CD14-positive monocyte (primary cell): ENCODE results near the gene RBM45. TPM values are rescaled to one million over a fixed set of nuclear protein-coding genes. Genes with fewer than 3 reads are reported as not detected.

Source experiments
- DNase-seq, 3 donors: peaks; one replicate each; pipeline ENCODE4 v3.0.0-alpha.2; 2011 to 2022
- H2AFZ ChIP-seq: 2 replicates; pipeline ENCODE4 v1.6.0; 2012; ENCODE audit warnings: mild to moderate bottlenecking, low read depth, low read length, inconsistent platforms; ENCODE audit not compliant: insufficient read depth, poor library complexity, severe bottlenecking
- H3K27ac ChIP-seq, 2 donors: 1 replicate in 1 of 2; 2 replicates in 1 of 2; pipeline ENCODE4 v1.5.1; 2012 to 2013; ENCODE audit warnings: low read length in 2 of 2, control low read depth in 1 of 2, inconsistent platforms in 1 of 2, low read depth in 1 of 2, mild to moderate bottlenecking in 1 of 2
- H3K27me3 ChIP-seq, 2 donors: one replicate each; pipeline versions ENCODE4 v1.6.0 to v1.6.1; 2011 to 2013; ENCODE audit warnings: low read length in 2 of 2; ENCODE audit not compliant: control insufficient read depth in 2 of 2, insufficient read depth in 2 of 2
- H3K36me3 ChIP-seq, 2 donors: replicated peaks in 1 of 2; 1 replicate in 1 of 2; 2 replicates in 1 of 2; pipeline versions ENCODE4 v1.5.1 to v1.6.1; 2012 to 2013; ENCODE audit warnings: low read length in 2 of 2, control low read depth in 1 of 2, inconsistent platforms in 1 of 2, mild to moderate bottlenecking in 1 of 2; ENCODE audit not compliant: insufficient read depth in 2 of 2, control insufficient read depth in 1 of 2
- H3K4me1 ChIP-seq, 2 donors: 1 replicate in 1 of 2; 2 replicates in 1 of 2; pipeline versions ENCODE4 v1.5.1 to v1.6.1; 2012 to 2013; ENCODE audit warnings: low read length in 2 of 2, control low read depth in 1 of 2, inconsistent platforms in 1 of 2, mild to moderate bottlenecking in 1 of 2, moderate library complexity in 1 of 2; ENCODE audit not compliant: insufficient read depth in 2 of 2, control insufficient read depth in 1 of 2
- H3K4me2 ChIP-seq: replicated peaks from 2 replicates; pipeline ENCODE3; 2012; ENCODE audit warnings: low read length, moderate library complexity, mild to moderate bottlenecking; ENCODE audit not compliant: poor library complexity, severe bottlenecking; ENCODE audit errors: extremely low read depth
- H3K4me3 ChIP-seq, 3 experiments: fragments of 200-600 bp in 1 of 3; sonication (generic) in 1 of 3; replicated peaks in 1 of 3; 1 replicate in 2 of 3; 2 replicates in 1 of 3; pipeline ENCODE4 v1.5.1; 2011 to 2013; ENCODE audit warnings: low read length in 3 of 3, mild to moderate bottlenecking in 3 of 3, control low read depth in 2 of 3, low read depth in 2 of 3, inconsistent platforms in 1 of 3, moderate library complexity in 1 of 3
- H3K79me2 ChIP-seq: 2 replicates; pipeline ENCODE4 v1.6.0; 2012; ENCODE audit warnings: mild to moderate bottlenecking, control low read depth, inconsistent platforms, low read length, moderate library complexity; ENCODE audit not compliant: insufficient read depth
- H3K9ac ChIP-seq: 2 replicates; pipeline ENCODE4 v1.6.0; 2017; ENCODE audit warnings: low read length, mild to moderate bottlenecking; ENCODE audit not compliant: insufficient read depth, poor library complexity, severe bottlenecking
- H3K9me3 ChIP-seq, 2 donors: replicated peaks in 1 of 2; 1 replicate in 1 of 2; 2 replicates in 1 of 2; pipeline versions ENCODE4 v1.5.1 to v1.6.1; 2012 to 2013; ENCODE audit warnings: low read length in 2 of 2, control low read depth in 1 of 2; ENCODE audit not compliant: control insufficient read depth in 1 of 2, insufficient read depth in 1 of 2
- H4K20me1 ChIP-seq: 2 replicates; pipeline ENCODE4 v1.6.0; 2012; ENCODE audit warnings: mild to moderate bottlenecking, low read length, control low read depth, moderate library complexity; ENCODE audit not compliant: insufficient read depth
- H3K27ac Mint-ChIP-seq, 7 donors: one replicate each; pipeline ENCODE4 v1.8.0; 2020; ENCODE audit warnings: mild to moderate bottlenecking in 7 of 7, mixed read lengths in 7 of 7, moderate library complexity in 6 of 7, inconsistent platforms in 2 of 7
- H3K27me3 Mint-ChIP-seq, 3 donors: one replicate each; pipeline ENCODE4 v1.8.0; 2021 to 2022; ENCODE audit warnings: low read depth in 3 of 3, mild to moderate bottlenecking in 3 of 3, mixed read lengths in 3 of 3, moderate library complexity in 3 of 3, inconsistent platforms in 1 of 3
- H3K36me3 Mint-ChIP-seq, 2 donors: one replicate each; pipeline ENCODE4 v1.8.0; 2020; ENCODE audit warnings: mixed read lengths in 2 of 2, inconsistent platforms in 1 of 2, mild to moderate bottlenecking in 1 of 2
- H3K4me1 Mint-ChIP-seq: one replicate; pipeline ENCODE4 v1.8.0; 2020; ENCODE audit warnings: mild to moderate bottlenecking, mixed read lengths
- H3K4me3 Mint-ChIP-seq, 2 donors: one replicate each; pipeline ENCODE4 v1.8.0; 2020; ENCODE audit warnings: mild to moderate bottlenecking in 2 of 2, mixed read lengths in 2 of 2, moderate library complexity in 1 of 2
- H3K9me3 Mint-ChIP-seq, 7 donors: one replicate each; pipeline ENCODE4 v1.8.0; 2020 to 2022; ENCODE audit warnings: mixed read lengths in 7 of 7, mild to moderate bottlenecking in 6 of 7, moderate library complexity in 6 of 7, inconsistent platforms in 2 of 7
- CTCF ChIP-seq: fragments of 200-600 bp; IDR thresholded peaks from one replicate; pipeline ENCODE4 v1.8.0; 2022; ENCODE audit warnings: antibody characterized with exemption, mild to moderate bottlenecking
- WGBS: methylation state at CpG from one replicate; pipeline ENCODE4 v1.1.5; 2013; ENCODE audit warnings: missing lambda C conversion rate; ENCODE audit not compliant: insufficient coverage; 5-methylcytosine and 5-hydroxymethylcytosine counted together
- intact Hi-C, 2 donors: fragments of 100-400 bp; cut with micrococcal nuclease; formaldehyde crosslinking; loops; one replicate each; pipeline versions ENCODE4 v1.15.0 to v1.15.1; 2023
- polyA plus RNA-seq, 3 donors: library from polyadenylated mRNA; depleted of rRNA in 1 of 3; unstranded in 2 of 3; stranded (reverse) in 1 of 3; fragments of 300-500 nt in 2 of 3; fragments of >200 nt in 1 of 3; fragmentation: Illumina TruSeq in 2 of 3; gene quantifications; 1 replicate in 2 of 3; 2 replicates in 1 of 3; pipeline ENCODE4 v1.2.3, GENCODE V29; 2012 to 2021

RBM45 gene
- polyA plus RNA-seq, 3 donors: 5.7 to 6.6 (median 5.9) TPM

DNA sequence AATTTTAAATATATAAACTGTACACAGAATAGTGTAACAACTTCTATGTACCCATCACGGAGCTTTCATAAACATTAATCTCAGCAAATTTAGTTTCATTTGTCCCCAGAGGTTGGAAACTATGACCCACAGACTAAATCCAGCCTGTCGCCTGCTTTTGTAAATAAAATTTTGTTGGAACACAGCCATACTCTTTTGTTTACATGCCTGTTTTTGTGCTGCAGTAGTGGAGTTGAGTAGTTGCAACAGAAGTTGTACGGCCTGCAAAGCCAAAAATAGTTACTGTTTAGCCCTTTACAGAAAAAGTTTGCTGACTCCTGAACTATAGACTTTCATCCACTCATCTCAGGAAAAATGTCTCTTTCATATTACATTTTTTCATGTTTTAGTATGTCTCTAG, 39.8 kb downstream of the RBM45 start:
- WGBS: no CpG with 5 or more reads among the region's 3 CpGs
- Mint-ChIP-seq H3K27me3 (no peaks in the 10 kb centered on the region), H3K27ac (no peak overlapping the region), H3K36me3 (no peaks in the 10 kb centered on the region), H3K9me3 (peaks cover 2 to 18% (median 8%) of the 10 kb centered on the region in 7 donors), H3K4me3 (no peak overlapping the region), H3K4me1 (no peaks in the 10 kb centered on the region)
- Histone ChIP-seq H3K27ac (no peak overlapping the region), H3K36me3 (no peaks in the 10 kb centered on the region), H3K4me3 (no peak overlapping the region), H3K79me2 (no peaks in the 10 kb centered on the region), H3K27me3 (no peaks in the 10 kb centered on the region), H3K4me2 (no peak overlapping the region), H3K4me1 (no peaks in the 10 kb centered on the region), H3K9ac (no peak overlapping the region), H4K20me1 (no peaks in the 10 kb centered on the region), H3K9me3 (peaks cover 0 to 6% of the 10 kb centered on the region in 2 donors), H2AFZ (no peak overlapping the region)
- TF ChIP-seq CTCF: no peak
- intact Hi-C loops: no loop called here
- DNase-seq: no peak

DNA sequence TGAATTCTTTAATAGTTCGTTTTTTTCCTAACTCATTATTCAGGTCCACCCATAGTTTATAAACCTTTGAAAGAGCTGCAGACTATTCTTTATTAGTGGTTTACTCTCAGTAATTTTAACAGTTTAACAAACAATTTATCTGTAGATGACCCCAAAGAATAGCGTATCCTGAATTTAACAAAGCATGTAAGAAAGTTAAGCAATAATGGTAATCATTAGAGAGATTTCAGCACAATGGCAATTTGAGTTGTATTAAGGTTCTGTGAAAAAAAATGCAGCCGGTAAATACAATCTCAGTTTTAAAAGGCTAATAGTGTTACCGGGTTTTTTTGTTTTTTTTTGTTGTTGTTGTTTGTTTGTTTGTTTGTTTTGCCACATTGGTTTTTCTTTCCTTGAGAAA, 40.3 kb downstream of the RBM45 start:
- H3K4me1 ChIP-seq: no peaks in the 10 kb centered on the region
- intact Hi-C loops: no loop called here
- H3K27ac ChIP-seq: no peak overlapping the region
- TF ChIP-seq CTCF: no peak
- peaks cover 0 to 6% of the 10 kb centered on the region in 2 donors for H3K9me3 ChIP-seq
- Mint-ChIP-seq H3K36me3 (no peaks in the 10 kb centered on the region), H3K9me3 (peaks cover 2 to 18% (median 8%) of the 10 kb centered on the region in 7 donors), H3K4me1 (no peaks in the 10 kb centered on the region), H3K27me3 (peaks cover 0 to 2% (median 0%) of the 10 kb centered on the region in 3 donors), H3K4me3 (no peak overlapping the region), H3K27ac (no peak overlapping the region)
- H4K20me1 ChIP-seq: no peaks in the 10 kb centered on the region
- no peak overlapping the region for H3K4me3 ChIP-seq
- no peaks in the 10 kb centered on the region for H3K27me3 ChIP-seq
- no peak overlapping the region for H3K4me2 ChIP-seq
- no peak for DNase-seq
- WGBS: no CpG with 5 or more reads among the region's 4 CpGs
- no peaks in the 10 kb centered on the region for H3K79me2 ChIP-seq
- H3K36me3 ChIP-seq: no peaks in the 10 kb centered on the region
- no peak overlapping the region for H3K9ac ChIP-seq
- no peak overlapping the region for H2AFZ ChIP-seq
